Kidney (tissue), 14 donors: ENCODE measurements around the gene SMIM21. TPM values are rescaled to one million over a fixed set of nuclear protein-coding genes. Genes with fewer than 3 reads are reported as not detected.

ENCODE experiments used
- DNase-seq, 5 donors: peaks; one replicate each; pipeline ENCODE4 v3.0.0-alpha.2; 2013 to 2020
- FAIRE-seq: peaks from 2 replicates; lab custom pipeline; 2012; peaks lifted over from hg19 to GRCh38; lab: Jason Lieb, UNC
- H3K27ac ChIP-seq, 2 donors: one replicate each; pipeline ENCODE4 v1.7.0; 2013; ENCODE audit warnings: low read depth in 2 of 2, low read length in 2 of 2, inconsistent platforms in 1 of 2
- H3K27me3 ChIP-seq: one replicate; pipeline ENCODE4 v1.7.1; 2013; ENCODE audit warnings: low read length, inconsistent platforms; ENCODE audit not compliant: control insufficient read depth, insufficient read depth
- H3K36me3 ChIP-seq, 3 donors: one replicate each; pipeline versions ENCODE4 v1.7.0 to v1.7.1; 2013; ENCODE audit warnings: low read length in 3 of 3, control low read depth in 1 of 3, inconsistent platforms in 1 of 3; ENCODE audit not compliant: insufficient read depth in 3 of 3, control insufficient read depth in 2 of 3
- H3K4me1 ChIP-seq, 3 donors: one replicate each; pipeline versions ENCODE4 v1.7.0 to v1.7.1; 2013; ENCODE audit warnings: low read length in 3 of 3, inconsistent platforms in 1 of 3, low read depth in 1 of 3; ENCODE audit not compliant: control insufficient read depth in 2 of 3, insufficient read depth in 2 of 3
- H3K4me3 ChIP-seq, 3 donors: one replicate each; pipeline versions ENCODE4 v1.7.0 to v1.8.1; 2013; ENCODE audit warnings: low read length in 3 of 3, control low read depth in 1 of 3, inconsistent platforms in 1 of 3
- H3K9ac ChIP-seq, 3 donors: one replicate each; pipeline versions ENCODE4 v1.7.0 to v1.7.1; 2013; ENCODE audit warnings: low read length in 3 of 3, control low read depth in 1 of 3, inconsistent platforms in 1 of 3
- H3K9me3 ChIP-seq, 3 donors: one replicate each; pipeline versions ENCODE4 v1.7.0 to v1.7.1; 2013; ENCODE audit warnings: low read length in 3 of 3, control low read depth in 1 of 3, inconsistent platforms in 1 of 3; ENCODE audit not compliant: control insufficient read depth in 2 of 3, insufficient read depth in 1 of 3
- intact Hi-C: fragments of 100-400 bp; cut with DNase I; formaldehyde crosslinking; loops from one replicate; pipeline ENCODE4 v1.11.1; 2022
- polyA plus RNA-seq: library from polyadenylated mRNA; stranded (reverse); fragments of 350-450 nt; fragmentation: Illumina TruSeq; extraction: RNeasy Lipid Tissue Mini Kit (QIAGEN cat#74804); gene quantifications from one replicate; pipeline ENCODE4 v1.2.3, GENCODE V29; 2014; ENCODE audit warnings: low read depth, low replicate concordance; ENCODE audit not compliant: insufficient read depth
- total RNA-seq: library from RNA; stranded (reverse); fragmentation: NEBNext Ultra II Directional; extraction: Animal tissue kit (Norgen Biotek cat#: 25700); gene quantifications from one replicate; pipeline ENCODE4 v1.2.1, GENCODE V29; 2021
- TF ChIP-seq, protein P1 (sequence below): IDR thresholded peaks from 3 replicates; pipeline ENCODE4 v1.5.1; 2012; ENCODE audit warnings: mild to moderate bottlenecking, moderate library complexity, borderline replicate concordance; ENCODE audit not compliant: insufficient read depth; ENCODE audit errors: extremely low read depth
- donor health status: control.
- donor health status: control.
- donor health status: control.
- donor health status: control.
- donor health status: control.
- donor health status: DM: yes; HTN: yes; CAD: no.
- donor health status: Normal renal cell carcinoma (clear cell type).

Gene SMIM21
- total and polyA plus RNA-seq, 2 donors from 2014 or later, result not detected

DNA sequence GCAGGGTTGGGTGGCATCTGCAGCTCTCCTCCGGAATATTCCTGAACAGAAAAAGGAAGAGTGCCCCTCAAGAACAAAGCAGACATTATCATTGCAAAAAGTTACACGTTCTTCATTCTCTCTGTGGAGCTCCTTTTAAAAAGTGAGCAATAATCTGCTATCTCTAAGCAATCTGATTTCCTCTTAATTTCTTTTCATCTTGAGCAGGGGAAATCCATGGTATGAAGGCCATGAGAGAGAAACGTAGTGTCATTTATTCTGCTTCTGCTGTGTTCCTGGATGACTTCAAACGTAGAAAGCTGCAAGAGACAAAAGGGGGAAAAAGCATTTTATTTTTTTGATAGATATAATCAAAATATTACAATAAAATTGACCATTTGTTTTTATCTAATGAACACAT lies 16.9 kb downstream of the SMIM21 start:
- intact Hi-C loops, result no loop called here
- Histone ChIP-seq H3K27me3 (no peaks in the 10 kb centered on the region), H3K9me3 (no peaks in the 10 kb centered on the region), H3K9ac (no peak overlapping the region), H3K4me1 (peaks cover 0 to 9% (median 0%) of the 10 kb centered on the region in 3 donors), H3K27ac (no peak overlapping the region), H3K4me3 (no peak overlapping the region), H3K36me3 (no peaks in the 10 kb centered on the region)
- TF ChIP-seq, protein P1, sequence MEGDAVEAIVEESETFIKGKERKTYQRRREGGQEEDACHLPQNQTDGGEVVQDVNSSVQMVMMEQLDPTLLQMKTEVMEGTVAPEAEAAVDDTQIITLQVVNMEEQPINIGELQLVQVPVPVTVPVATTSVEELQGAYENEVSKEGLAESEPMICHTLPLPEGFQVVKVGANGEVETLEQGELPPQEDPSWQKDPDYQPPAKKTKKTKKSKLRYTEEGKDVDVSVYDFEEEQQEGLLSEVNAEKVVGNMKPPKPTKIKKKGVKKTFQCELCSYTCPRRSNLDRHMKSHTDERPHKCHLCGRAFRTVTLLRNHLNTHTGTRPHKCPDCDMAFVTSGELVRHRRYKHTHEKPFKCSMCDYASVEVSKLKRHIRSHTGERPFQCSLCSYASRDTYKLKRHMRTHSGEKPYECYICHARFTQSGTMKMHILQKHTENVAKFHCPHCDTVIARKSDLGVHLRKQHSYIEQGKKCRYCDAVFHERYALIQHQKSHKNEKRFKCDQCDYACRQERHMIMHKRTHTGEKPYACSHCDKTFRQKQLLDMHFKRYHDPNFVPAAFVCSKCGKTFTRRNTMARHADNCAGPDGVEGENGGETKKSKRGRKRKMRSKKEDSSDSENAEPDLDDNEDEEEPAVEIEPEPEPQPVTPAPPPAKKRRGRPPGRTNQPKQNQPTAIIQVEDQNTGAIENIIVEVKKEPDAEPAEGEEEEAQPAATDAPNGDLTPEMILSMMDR, result no peak
- DNase-seq (no peak), FAIRE-seq (no peak)

DNA sequence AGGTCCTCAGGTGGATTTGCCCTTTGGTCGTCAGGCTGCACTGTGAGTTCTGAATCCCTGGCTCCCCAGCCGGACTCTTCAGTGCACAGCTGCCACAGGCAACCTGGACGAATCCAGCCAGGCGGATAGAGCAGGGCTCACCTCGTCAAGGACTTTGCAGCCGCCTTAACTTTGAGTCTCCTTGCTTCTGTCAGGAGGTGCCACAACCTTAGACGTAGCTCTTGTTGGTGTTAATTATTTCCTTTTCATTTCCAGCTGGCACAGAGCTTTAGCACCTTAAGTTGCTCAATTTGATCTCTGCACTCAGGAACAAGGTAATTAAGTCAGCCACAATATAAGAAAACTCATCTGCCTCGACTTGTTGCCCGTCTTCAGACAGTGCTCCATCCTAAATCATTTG lies 17.7 kb downstream of the SMIM21 start:
- no peak overlapping the region for H3K4me3 ChIP-seq
- intact Hi-C loops, result no loop called here
- H3K9ac ChIP-seq, result no peak overlapping the region
- H3K27ac ChIP-seq, result no peak overlapping the region
- no peaks in the 10 kb centered on the region for H3K36me3 ChIP-seq
- TF ChIP-seq, protein P1, result no peak
- no peaks in the 10 kb centered on the region for H3K9me3 ChIP-seq
- H3K4me1 ChIP-seq, result peaks cover 0 to 9% (median 0%) of the 10 kb centered on the region in 3 donors
- no peaks in the 10 kb centered on the region for H3K27me3 ChIP-seq
- DNase-seq (peak in 2 of 5 donors; percentile 27 to 44), FAIRE-seq (no peak)

- intact Hi-C loops, result no loop called here
- no peaks in the 10 kb centered on the region for H3K36me3 ChIP-seq
Observed at GRCh38 chr18:75408554-75409506, 18.7 kb downstream of the SMIM21 start.

More at GRCh38 chr18:75408554-75409506, 18.7 kb downstream of the SMIM21 start:
- Histone ChIP-seq H3K27ac (no peak overlapping the region), H3K9ac (no peak overlapping the region), H3K4me3 (no peak overlapping the region), H3K4me1 (peaks cover 0 to 9% (median 0%) of the 10 kb centered on the region in 3 donors), H3K9me3 (no peaks in the 10 kb centered on the region), H3K27me3 (no peaks in the 10 kb centered on the region)
- no peak for DNase-seq
- no peak for FAIRE-seq
- TF ChIP-seq, protein P1, result no peak
